CD4-positive, alpha-beta T cell treated with Interleukin-21 for 1 hour (primary cell): ENCODE data around the gene CCDC33.

Source experiments
- DNase-seq: peaks from one replicate; pipeline ENCODE4 v3.0.0-alpha.2; 2020

Gene CCDC33

GRCh38 chr15:74261041-74261440 is 24.9 kb downstream of the CCDC33 start:
- DNase-seq = no peak

GRCh38 chr15:74261685-74262084 is 25.6 kb downstream of the CCDC33 start:
- DNase-seq = no peak

- DNase-seq = no peak
Measured at GRCh38 chr15:74262151-74262550, 26.0 kb downstream of the CCDC33 start.

GRCh38 chr15:74262625-74263024 is 26.5 kb downstream of the CCDC33 start:
- DNase-seq = no peak

- DNase-seq = no peak
Measured at GRCh38 chr15:74263466-74263865, 27.3 kb downstream of the CCDC33 start.

GRCh38 chr15:74264081-74264501 is 28.0 kb downstream of the CCDC33 start:
- no peak for DNase-seq

- DNase-seq = no peak
Measured at GRCh38 chr15:74265046-74265639, 29.0 kb downstream of the CCDC33 start.

GRCh38 chr15:74268020-74268419 is 31.9 kb downstream of the CCDC33 start:
- DNase-seq = no peak

GRCh38 chr15:74269362-74270035 is 33.4 kb downstream of the CCDC33 start:
- DNase-seq = no peak

- no peak for DNase-seq
Measured at GRCh38 chr15:74270155-74270554, 34.0 kb downstream of the CCDC33 start.

- no peak for DNase-seq
Measured at GRCh38 chr15:74270854-74271520, 34.9 kb downstream of the CCDC33 start.

GRCh38 chr15:74272812-74273211 is 36.7 kb downstream of the CCDC33 start:
- no peak for DNase-seq

GRCh38 chr15:74274470-74275038 is 38.4 kb downstream of the CCDC33 start:
- no peak for DNase-seq

- DNase-seq = no peak
Measured at GRCh38 chr15:74275957-74276356, 39.8 kb downstream of the CCDC33 start.

GRCh38 chr15:74276560-74276959 is 40.4 kb downstream of the CCDC33 start:
- DNase-seq = no peak

GRCh38 chr15:74277242-74277810 is 41.2 kb downstream of the CCDC33 start:
- DNase-seq = no peak

GRCh38 chr15:74278207-74278606 is 42.1 kb downstream of the CCDC33 start:
- no peak for DNase-seq

- DNase-seq = no peak
Measured at GRCh38 chr15:74281147-74282133, 45.3 kb downstream of the CCDC33 start.

- DNase-seq = no peak
Measured at GRCh38 chr15:74283368-74283767, 47.2 kb downstream of the CCDC33 start.

- no peak for DNase-seq
Measured at GRCh38 chr15:74289671-74290070, 53.5 kb downstream of the CCDC33 start.

GRCh38 chr15:74290645-74291044 is 54.5 kb downstream of the CCDC33 start:
- no peak for DNase-seq
